T-helper 2 cell (primary cell): ENCODE data around the gene MPP4.

Experiments
- DNase-seq, 5 experiments: peaks; one replicate each; pipeline versions ENCODE4 v3.0.0 to v3.0.0-alpha.2; 2012 to 2022
- total RNA-seq, 2 donors: gene quantifications; one replicate each; lab custom pipeline; 2026; lab: John Stamatoyannopoulos, UW

The MPP4 gene
- total RNA-seq, result 0 reads per million in 2 donors

GRCh38 chr2:201698588-201699226, at the start of gene MPP4:
Gene MPP4 (minus strand): TSS chr2:201698644. CDS start chr2:201693954, 4,690 bp downstream.
- peak in 1 of 5 experiments; percentile 59 for DNase-seq

- no peak for DNase-seq
These were observed 48.1 kb upstream of the MPP4 start for GRCh38 chr2:201746551-201746950.

- no peak for DNase-seq
These were observed 37.0 kb upstream of the MPP4 start for GRCh38 chr2:201735486-201735885.

- no peak for DNase-seq
These were observed 35.7 kb upstream of the MPP4 start for GRCh38 chr2:201734111-201734510.

GRCh38 chr2:201733544-201733943, 35.1 kb upstream of the MPP4 start:
- DNase-seq, result no peak

GRCh38 chr2:201730651-201731285, 32.3 kb upstream of the MPP4 start:
- peak in 1 of 5 experiments; percentile 54 for DNase-seq

GRCh38 chr2:201715459-201715858, 17.0 kb upstream of the MPP4 start:
- DNase-seq, result no peak

- DNase-seq, result no peak
These were observed 14.3 kb upstream of the MPP4 start for GRCh38 chr2:201712726-201713125.

- no peak for DNase-seq
These were observed 11.3 kb upstream of the MPP4 start for GRCh38 chr2:201709747-201710146.

- no peak for DNase-seq
These were observed 10.6 kb upstream of the MPP4 start for GRCh38 chr2:201709049-201709448.

GRCh38 chr2:201707753-201708152, 9.3 kb upstream of the MPP4 start:
- DNase-seq, result no peak

GRCh38 chr2:201707142-201707541, 8.7 kb upstream of the MPP4 start:
- DNase-seq, result no peak

- DNase-seq, result no peak
These were observed 6.1 kb upstream of the MPP4 start for GRCh38 chr2:201704536-201704935.

- DNase-seq, result no peak
These were observed 3.2 kb upstream of the MPP4 start for GRCh38 chr2:201701646-201702045.

GRCh38 chr2:201699416-201699815, 972 bp upstream of the MPP4 start:
- no peak for DNase-seq

- no peak for DNase-seq
These were observed 545 bp downstream of the MPP4 start for GRCh38 chr2:201697899-201698298.

GRCh38 chr2:201696151-201696659, 2.2 kb downstream of the MPP4 start:
- peak in 1 of 5 experiments; percentile 30 for DNase-seq

GRCh38 chr2:201685156-201685555, 13.3 kb downstream of the MPP4 start:
- no peak for DNase-seq

- DNase-seq, result peak in 1 of 5 experiments; percentile 9
These were observed 17.7 kb downstream of the MPP4 start for GRCh38 chr2:201680743-201681142.

GRCh38 chr2:201678401-201678800, 20.0 kb downstream of the MPP4 start:
- no peak for DNase-seq

- no peak for DNase-seq
These were observed 23.0 kb downstream of the MPP4 start for GRCh38 chr2:201675454-201675853.

GRCh38 chr2:201674794-201675193, 23.6 kb downstream of the MPP4 start:
- DNase-seq, result no peak

- peak in 1 of 5 experiments; percentile 36 for DNase-seq
These were observed 24.1 kb downstream of the MPP4 start for GRCh38 chr2:201674298-201674697.

GRCh38 chr2:201673546-201673945, 24.9 kb downstream of the MPP4 start:
- no peak for DNase-seq
